Left ventricle myocardium inferior (tissue), 1 donor: ENCODE measurements around the gene SURF6. TPM values are rescaled to one million over a fixed set of nuclear protein-coding genes. Genes with fewer than 3 reads are reported as not detected.

Experiments
- DNase-seq: peaks from one replicate; pipeline ENCODE4 v3.0.0-alpha.2; 2020
- H3K27ac ChIP-seq: fragments of 200-600 bp; replicated peaks from 2 replicates; pipeline ENCODE4 v1.8.0; 2021
- H3K27me3 ChIP-seq: fragments of 200-600 bp; 2 replicates; pipeline ENCODE4 v1.8.0; 2021; ENCODE audit warnings: low read depth
- H3K36me3 ChIP-seq: fragments of 200-600 bp; 2 replicates; pipeline ENCODE4 v1.8.0; 2021
- H3K4me1 ChIP-seq: fragments of 200-600 bp; 2 replicates; pipeline ENCODE4 v1.8.0; 2021
- H3K4me3 ChIP-seq: fragments of 200-600 bp; 2 replicates; pipeline ENCODE4 v1.8.0; 2021; ENCODE audit warnings: mild to moderate bottlenecking, moderate library complexity
- H3K9me3 ChIP-seq: fragments of 200-600 bp; replicated peaks from 2 replicates; pipeline ENCODE4 v1.8.0; 2021
- CTCF ChIP-seq: fragments of 200-600 bp; IDR thresholded peaks from 2 replicates; pipeline ENCODE4 v1.8.0; 2021; ENCODE audit warnings: antibody characterized with exemption, mild to moderate bottlenecking, borderline replicate concordance
- intact Hi-C: fragments of 100-400 bp; cut with micrococcal nuclease; formaldehyde crosslinking; loops from one replicate; pipeline ENCODE4 v1.11.0; 2022
- total RNA-seq: library from RNA; stranded (reverse); fragmentation: NEBNext Ultra II Directional; extraction: Animal tissue kit (Norgen Biotek cat#: 25700); gene quantifications from one replicate; pipeline ENCODE4 v1.2.1, GENCODE V29; 2021
- donor health status: DM: no; HTN: yes; CAD: no; lungs with severe emphysema.

Gene SURF6
- total RNA-seq, 1 donor from 2014 or later, result 11.6 TPM

GRCh38 chr9:133348718-133349573 is 13.0 kb upstream of the SURF6 start:
- Histone ChIP-seq H3K27ac (peak overlapping the region; percentile 91), H3K4me1 (peaks cover 45% of the 10 kb centered on the region), H3K9me3 (no peaks in the 10 kb centered on the region), H3K4me3 (peak overlapping the region; percentile 100), H3K27me3 (no peaks in the 10 kb centered on the region), H3K36me3 (peaks cover 69% of the 10 kb centered on the region)
- no peak for TF ChIP-seq CTCF
- DNase-seq, result no peak
- intact Hi-C loops, result no loop called here

GRCh38 chr9:133347985-133348717 is 12.2 kb upstream of the SURF6 start, which contains the start of the genes MED22 and RPL7A:
MED22 (minus strand) TSS chr9:133348131; CDS start chr9:133346662, 1,469 bp downstream.
RPL7A (plus strand) TSS chr9:133348218; CDS start chr9:133348244, 26 bp downstream.
- H3K36me3 ChIP-seq, result peaks cover 69% of the 10 kb centered on the region
- H3K9me3 ChIP-seq, result no peaks in the 10 kb centered on the region
- DNase-seq, result peak; percentile 96
- peak; percentile 17 for TF ChIP-seq CTCF
- H3K27me3 ChIP-seq, result no peaks in the 10 kb centered on the region
- intact Hi-C loops, result no loop called here
- H3K4me1 ChIP-seq, result peaks cover 45% of the 10 kb centered on the region
- peak within 1 kb of the TSS; percentile 100 for H3K4me3 ChIP-seq
- H3K27ac ChIP-seq, result peak within 1 kb of the TSS; percentile 91

GRCh38 chr9:133347515-133347984 is 11.6 kb upstream of the SURF6 start:
- Histone ChIP-seq H3K27me3 (no peaks in the 10 kb centered on the region), H3K36me3 (peaks cover 69% of the 10 kb centered on the region), H3K4me1 (peaks cover 45% of the 10 kb centered on the region), H3K27ac (peak overlapping the region; percentile 91), H3K4me3 (peak overlapping the region; percentile 100), H3K9me3 (no peaks in the 10 kb centered on the region)
- no peak for TF ChIP-seq CTCF
- intact Hi-C loops, result no loop called here
- peak; percentile 43 for DNase-seq

- peak overlapping the region; percentile 100 for H3K4me3 ChIP-seq
- intact Hi-C loops, result no loop called here
These were observed 10.2 kb upstream of the SURF6 start for GRCh38 chr9:133346021-133346785.

More at GRCh38 chr9:133346021-133346785, 10.2 kb upstream of the SURF6 start:
- peaks cover 69% of the 10 kb centered on the region for H3K36me3 ChIP-seq
- no peak for TF ChIP-seq CTCF
- DNase-seq, result no peak
- H3K9me3 ChIP-seq, result no peaks in the 10 kb centered on the region
- no peaks in the 10 kb centered on the region for H3K27me3 ChIP-seq
- peak overlapping the region; percentile 91 for H3K27ac ChIP-seq
- peaks cover 45% of the 10 kb centered on the region for H3K4me1 ChIP-seq
